HL-60 (cell line): ENCODE data around the gene PSG7.
"Not testable (repeated sequence)": the region's sequence is repeated elsewhere in the genome, so short reads cannot be mapped to it uniquely, and the experiment has no call there.

Experiments
- CTCF ChIP-seq: IDR thresholded peaks from one replicate; pipeline ENCODE4 v1.5.1; 2011; ENCODE audit warnings: low read length, control low read depth, inconsistent platforms; ENCODE audit not compliant: insufficient read depth
- GABPA ChIP-seq: IDR thresholded peaks from 2 replicates; pipeline ENCODE4 v1.6.1; 2012; ENCODE audit warnings: low read depth
- POLR2AphosphoS5 ChIP-seq: IDR thresholded peaks from 2 replicates; pipeline ENCODE4 v1.6.1; 2012; ENCODE audit warnings: low read depth
- REST ChIP-seq: IDR thresholded peaks from 2 replicates; pipeline ENCODE4 v1.6.1; 2012; ENCODE audit warnings: low read depth; ENCODE audit not compliant: insufficient replicate concordance
- SPI1 ChIP-seq: IDR thresholded peaks from 2 replicates; pipeline ENCODE4 v1.6.1; 2012; ENCODE audit warnings: low read depth, mild to moderate bottlenecking, borderline replicate concordance

- not testable (repeated sequence) for TF ChIP-seq POLR2AphosphoS5, CTCF, REST, SPI1, GABPA
Measured at GRCh38 chr19:42971451-42971850, 34.4 kb upstream of the PSG7 start.
